Stomach (tissue), 9 donors: ENCODE data around the gene VDAC1. TPM values are rescaled to one million over a fixed set of nuclear protein-coding genes. Genes with fewer than 3 reads are reported as not detected.

ENCODE experiments used
- DNase-seq, 2 donors: peaks; one replicate each; pipeline versions ENCODE4 v3.0.0 to v3.0.0-alpha.2; 2013 to 2019
- H3K27ac ChIP-seq, 5 donors: fragments of 200-600 bp in 4 of 5; sonication (generic) in 4 of 5; one replicate each; pipeline ENCODE4 v1.5.1; 2013 to 2019; ENCODE audit warnings: mild to moderate bottlenecking in 1 of 5, moderate library complexity in 1 of 5
- H3K27me3 ChIP-seq, 3 donors: fragments of 200-600 bp; sonication (generic); one replicate each; pipeline ENCODE4 v1.5.1; 2017 to 2019; ENCODE audit warnings: mixed run types in 1 of 3
- H3K36me3 ChIP-seq, 4 donors: fragments of 200-600 bp; sonication (generic); 1 replicate in 3 of 4; 2 replicates in 1 of 4; pipeline ENCODE4 v1.5.1; 2016 to 2019
- H3K4me1 ChIP-seq, 4 donors: fragments of 200-600 bp; sonication (generic); one replicate each; pipeline ENCODE4 v1.5.1; 2016 to 2019
- H3K4me3 ChIP-seq, 4 donors: fragments of 200-600 bp; sonication (generic) in 3 of 4; one replicate each; pipeline ENCODE4 v1.5.1; 2016 to 2019; ENCODE audit warnings: mild to moderate bottlenecking in 1 of 4
- H3K9me3 ChIP-seq, 4 donors: fragments of 200-600 bp; sonication (generic); one replicate each; pipeline ENCODE4 v1.5.1; 2016 to 2019
- CTCF ChIP-seq, 7 experiments: fragments of 450-650 bp in 4 of 7; fragments of 200-600 bp in 3 of 7; sonication (generic) in 3 of 7; IDR thresholded peaks; one replicate each; pipeline ENCODE4 v1.5.1; 2016 to 2019; ENCODE audit warnings: antibody characterized with exemption in 7 of 7, control low read depth in 2 of 7, mild to moderate bottlenecking in 1 of 7
- EP300 ChIP-seq: sonication (generic); formaldehyde crosslinking; IDR thresholded peaks from one replicate; pipeline ENCODE4 v1.6.1; 2017; ENCODE audit warnings: antibody characterized with exemption
- POLR2A ChIP-seq, 4 donors: fragments of 450-650 bp; IDR thresholded peaks; one replicate each; pipeline ENCODE4 v1.6.1; 2016; ENCODE audit warnings: antibody characterized with exemption in 4 of 4, control low read depth in 2 of 4, mild to moderate bottlenecking in 1 of 4, moderate library complexity in 1 of 4
- POLR2AphosphoS5 ChIP-seq, 3 donors: sonication (generic); formaldehyde crosslinking; IDR thresholded peaks; one replicate each; pipeline ENCODE4 v1.6.1; 2016; ENCODE audit warnings: antibody characterized with exemption in 3 of 3
- WGBS, 5 donors: extraction: QIAGEN DNeasy Blood & Tissue Kit in 3 of 5; methylation state at CpG; one replicate each; pipeline versions ENCODE4 v1.1.5 to v1.1.7; 2013 to 2018; 5-methylcytosine and 5-hydroxymethylcytosine counted together
- intact Hi-C: fragments of 100-400 bp; cut with DNase I; formaldehyde crosslinking; loops from one replicate; pipeline ENCODE4 v1.15.1; 2023; ENCODE audit warnings: low total_unique reads
- polyA plus RNA-seq, 3 donors: library from polyadenylated mRNA; stranded (reverse); fragments of 200-250 nt; gene quantifications; one replicate each; pipeline ENCODE4 v1.2.3, GENCODE V29; 2013
- total RNA-seq, 5 donors: library from RNA; depleted of rRNA; stranded (reverse); fragments of >200 nt; gene quantifications; one replicate each; pipeline versions ENCODE4 v1.1.0 to v1.2.3, GENCODE V29; 2014 to 2016
- donor health status: healthy with polysubstance abuse.
- donor health status: Bipolar disorder and iron deficiency.
- donor health status: healthy.

Gene VDAC1
- total and polyA plus RNA-seq, 8 donors = 55.8 to 307 (median 147) TPM

- Histone ChIP-seq H3K27ac (no peak overlapping the region), H3K4me1 (no peaks in the 10 kb centered on the region), H3K9me3 (no peaks in the 10 kb centered on the region), H3K36me3 (no peaks in the 10 kb centered on the region), H3K27me3 (no peaks in the 10 kb centered on the region), H3K4me3 (no peak overlapping the region)
- TF ChIP-seq CTCF (IDR thresholded peaks at IDR 0.05) (no peak), EP300 (no peak), POLR2A (IDR thresholded peaks at IDR 0.05) (no peak), POLR2AphosphoS5 (IDR thresholded peaks at IDR 0.05) (no peak)
- no peak for DNase-seq
- WGBS, 5 donors = 71 to 85% (median 73%) methylated on average over 2 of the region's 2 CpGs
- intact Hi-C loops = no loop called here
Observed at GRCh38 chr5:134051305-134051704, 46.5 kb upstream of the VDAC1 start.

- H3K36me3 ChIP-seq = no peaks in the 10 kb centered on the region
- no peak overlapping the region for H3K4me3 ChIP-seq
- no peaks in the 10 kb centered on the region for H3K27me3 ChIP-seq
- intact Hi-C loops = no loop called here
- no peak for DNase-seq
- TF ChIP-seq CTCF (IDR thresholded peaks at IDR 0.05) (no peak), POLR2A (IDR thresholded peaks at IDR 0.05) (no peak), POLR2AphosphoS5 (IDR thresholded peaks at IDR 0.05) (no peak), EP300 (no peak)
- H3K9me3 ChIP-seq = no peaks in the 10 kb centered on the region
- no peaks in the 10 kb centered on the region for H3K4me1 ChIP-seq
- H3K27ac ChIP-seq = no peak overlapping the region
Observed at GRCh38 chr5:134048864-134049263, 44.1 kb upstream of the VDAC1 start.

GRCh38 chr5:134047687-134048056, 42.9 kb upstream of the VDAC1 start:
- no peaks in the 10 kb centered on the region for H3K4me1 ChIP-seq
- H3K36me3 ChIP-seq = no peaks in the 10 kb centered on the region
- no peaks in the 10 kb centered on the region for H3K27me3 ChIP-seq
- H3K4me3 ChIP-seq = no peak overlapping the region
- H3K27ac ChIP-seq = no peak overlapping the region
- TF ChIP-seq CTCF (IDR thresholded peaks at IDR 0.05) (no peak), EP300 (no peak), POLR2A (IDR thresholded peaks at IDR 0.05) (no peak), POLR2AphosphoS5 (IDR thresholded peaks at IDR 0.05) (no peak)
- intact Hi-C loops = no loop called here
- no peaks in the 10 kb centered on the region for H3K9me3 ChIP-seq
- DNase-seq = no peak
- 90 to 95% (median 93%) methylated on average over 8 of the region's 8 CpGs for WGBS, 5 donors

- H3K27me3 ChIP-seq = no peaks in the 10 kb centered on the region
- H3K27ac ChIP-seq = no peak overlapping the region
- H3K4me1 ChIP-seq = no peaks in the 10 kb centered on the region
- H3K9me3 ChIP-seq = no peaks in the 10 kb centered on the region
- no peak for DNase-seq
- intact Hi-C loops = no loop called here
- 53 to 68% (median 56%) methylated on average over 3 to 6 of the region's 6 CpGs for WGBS, 5 donors
- no peak overlapping the region for H3K4me3 ChIP-seq
- no peak for TF ChIP-seq EP300
- no peak for TF ChIP-seq POLR2AphosphoS5 (IDR thresholded peaks at IDR 0.05)
- TF ChIP-seq POLR2A (IDR thresholded peaks at IDR 0.05) = no peak
- no peak for TF ChIP-seq CTCF (IDR thresholded peaks at IDR 0.05)
- no peaks in the 10 kb centered on the region for H3K36me3 ChIP-seq
Observed at GRCh38 chr5:134046801-134047686, 42.3 kb upstream of the VDAC1 start.
